ENCODE data around the gene TNFRSF17.

Gene TNFRSF17

GRCh38 chr16:11990702-11991390, 25.8 kb downstream of the TNFRSF17 start:
- Histone ChIP-seq H3K79me1 (replicated peaks; ENCODE audit: low read length, poor library complexity, severe bottlenecking) (peaks cover 34% of the 10 kb centered on the region), H2AK5ac (ENCODE audit: low read length, severe bottlenecking) (no peak overlapping the region), H2BK12ac (ENCODE audit: low read length in 2 of 2) (no peak overlapping the region), H3K27me3 (ENCODE audit: control insufficient read depth in 1 of 2, insufficient read depth in 1 of 2, low read length in 2 of 2) (no peaks in the 10 kb centered on the region), H4K91ac (ENCODE audit: low read length) (no peak overlapping the region), H2BK5ac (ENCODE audit: low read depth, low read length, poor library complexity, severe bottlenecking) (no peak overlapping the region), H3K9me3 (ENCODE audit: control insufficient read depth, low read length) (no peaks in the 10 kb centered on the region), H3K4me2 (ENCODE audit: low read length, poor library complexity, severe bottlenecking) (peak overlapping the region; percentile 44), H3K4ac (ENCODE audit: low read depth in 1 of 2, low read length in 2 of 2) (no peak overlapping the region), H2BK120ac (ENCODE audit: low read depth, low read length) (no peak overlapping the region), H3K14ac (ENCODE audit: low read length in 2 of 2) (peak overlapping the region in 1 of 2 experiments; percentile 56), H3K36me3 (ENCODE audit: control insufficient read depth in 1 of 2, insufficient read depth in 2 of 2, low read depth in 1 of 2, low read length in 2 of 2) (peaks cover 0 to 9% of the 10 kb centered on the region in 2 experiments), H3K4me1 (ENCODE audit: control insufficient read depth, insufficient read depth, low read depth, low read length) (peaks cover 30% of the 10 kb centered on the region), H2AFZ (ENCODE audit: low read depth, low read length) (no peak overlapping the region), H3K18ac (ENCODE audit: low read depth in 1 of 2, low read length in 2 of 2) (peak overlapping the region in 1 of 2 experiments; percentile 48), H4K8ac (ENCODE audit: low read length) (no peak overlapping the region), H3K4me3 (ENCODE audit: insufficient read depth in 1 of 2, low read depth in 1 of 2, low read length in 2 of 2) (no peak overlapping the region), H3K9ac (ENCODE audit: low read length) (no peak overlapping the region), H3K27ac (ENCODE audit: low read length, poor library complexity, severe bottlenecking) (peak overlapping the region; percentile 84), H2BK15ac (ENCODE audit: low read depth, poor library complexity, severe bottlenecking) (no peak overlapping the region), H3K23ac (ENCODE audit: low read length in 2 of 2) (no peak overlapping the region)
- no peak for DNase-seq
- WGBS: 98% methylated on average over 11 of the region's 11 CpGs

GRCh38 chr16:11992008-11992584, 27.1 kb downstream of the TNFRSF17 start:
- Histone ChIP-seq H2BK120ac (ENCODE audit: low read depth, low read length) (no peak overlapping the region), H3K4me1 (ENCODE audit: control insufficient read depth, insufficient read depth, low read depth, low read length) (peaks cover 28% of the 10 kb centered on the region), H3K4ac (ENCODE audit: low read depth in 1 of 2, low read length in 2 of 2) (no peak overlapping the region), H3K14ac (ENCODE audit: low read length in 2 of 2) (no peak overlapping the region), H3K27me3 (ENCODE audit: control insufficient read depth in 1 of 2, insufficient read depth in 1 of 2, low read length in 2 of 2) (no peaks in the 10 kb centered on the region), H2BK5ac (ENCODE audit: low read depth, low read length, poor library complexity, severe bottlenecking) (no peak overlapping the region), H3K79me1 (replicated peaks; ENCODE audit: low read length, poor library complexity, severe bottlenecking) (peaks cover 33% of the 10 kb centered on the region), H3K36me3 (ENCODE audit: control insufficient read depth in 1 of 2, insufficient read depth in 2 of 2, low read depth in 1 of 2, low read length in 2 of 2) (peaks cover 0 to 5% of the 10 kb centered on the region in 2 experiments), H3K18ac (ENCODE audit: low read depth in 1 of 2, low read length in 2 of 2) (no peak overlapping the region), H3K23ac (ENCODE audit: low read length in 2 of 2) (no peak overlapping the region), H3K9me3 (ENCODE audit: control insufficient read depth, low read length) (no peaks in the 10 kb centered on the region), H4K91ac (ENCODE audit: low read length) (no peak overlapping the region), H3K4me3 (ENCODE audit: insufficient read depth in 1 of 2, low read depth in 1 of 2, low read length in 2 of 2) (no peak overlapping the region), H3K27ac (ENCODE audit: low read length, poor library complexity, severe bottlenecking) (peak overlapping the region; percentile 40), H2BK12ac (ENCODE audit: low read length in 2 of 2) (no peak overlapping the region), H3K9ac (ENCODE audit: low read length) (no peak overlapping the region), H2BK15ac (ENCODE audit: low read depth, poor library complexity, severe bottlenecking) (no peak overlapping the region), H3K4me2 (ENCODE audit: low read length, poor library complexity, severe bottlenecking) (no peak overlapping the region), H2AK5ac (ENCODE audit: low read length, severe bottlenecking) (peak overlapping the region; percentile 67), H2AFZ (ENCODE audit: low read depth, low read length) (no peak overlapping the region), H4K8ac (ENCODE audit: low read length) (no peak overlapping the region)
- DNase-seq: no peak
- WGBS: 93% methylated on average over 3 of the region's 3 CpGs

- WGBS: 95% methylated on average over 8 of the region's 16 CpGs
- H4K8ac ChIP-seq (ENCODE audit: low read length): no peak overlapping the region
These were observed 27.8 kb downstream of the TNFRSF17 start for GRCh38 chr16:11992586-11993524.

More at GRCh38 chr16:11992586-11993524, 27.8 kb downstream of the TNFRSF17 start:
- Histone ChIP-seq H3K4me2 (ENCODE audit: low read length, poor library complexity, severe bottlenecking) (no peak overlapping the region), H3K23ac (ENCODE audit: low read length in 2 of 2) (no peak overlapping the region), H3K4ac (ENCODE audit: low read depth in 1 of 2, low read length in 2 of 2) (no peak overlapping the region), H2BK15ac (ENCODE audit: low read depth, poor library complexity, severe bottlenecking) (no peak overlapping the region), H3K9ac (ENCODE audit: low read length) (no peak overlapping the region), H3K27ac (ENCODE audit: low read length, poor library complexity, severe bottlenecking) (no peak overlapping the region), H3K14ac (ENCODE audit: low read length in 2 of 2) (no peak overlapping the region), H4K91ac (ENCODE audit: low read length) (no peak overlapping the region), H2AFZ (ENCODE audit: low read depth, low read length) (no peak overlapping the region), H2BK5ac (ENCODE audit: low read depth, low read length, poor library complexity, severe bottlenecking) (no peak overlapping the region), H3K9me3 (ENCODE audit: control insufficient read depth, low read length) (no peaks in the 10 kb centered on the region), H2AK5ac (ENCODE audit: low read length, severe bottlenecking) (peak overlapping the region; percentile 6), H3K27me3 (ENCODE audit: control insufficient read depth in 1 of 2, insufficient read depth in 1 of 2, low read length in 2 of 2) (no peaks in the 10 kb centered on the region), H3K79me1 (replicated peaks; ENCODE audit: low read length, poor library complexity, severe bottlenecking) (peaks cover 38% of the 10 kb centered on the region), H3K4me1 (ENCODE audit: control insufficient read depth, insufficient read depth, low read depth, low read length) (peaks cover 28% of the 10 kb centered on the region), H3K4me3 (ENCODE audit: insufficient read depth in 1 of 2, low read depth in 1 of 2, low read length in 2 of 2) (no peak overlapping the region), H3K36me3 (ENCODE audit: control insufficient read depth in 1 of 2, insufficient read depth in 2 of 2, low read depth in 1 of 2, low read length in 2 of 2) (peaks cover under 1 to 6% of the 10 kb centered on the region in 2 experiments), H2BK12ac (ENCODE audit: low read length in 2 of 2) (peak overlapping the region in 1 of 2 experiments; percentile 34), H2BK120ac (ENCODE audit: low read depth, low read length) (no peak overlapping the region), H3K18ac (ENCODE audit: low read depth in 1 of 2, low read length in 2 of 2) (no peak overlapping the region)
- no peak for DNase-seq
